Ovary (tissue), 3 donors: Measurements from ENCODE around the gene GLUD1.
"Not testable (repeated sequence)": the region's sequence is repeated elsewhere in the genome, so short reads cannot be mapped to it uniquely, and the experiment has no call there.

ENCODE experiments used
- CTCF ChIP-seq, 3 donors: fragments of 450-650 bp in 2 of 3; fragments of 200-600 bp in 1 of 3; IDR thresholded peaks; one replicate each; pipeline versions ENCODE4 v1.5.1 to v1.8.0; 2016 to 2022; ENCODE audit warnings: antibody characterized with exemption in 3 of 3, mild to moderate bottlenecking in 1 of 3
- EP300 ChIP-seq: sonication (generic); formaldehyde crosslinking; IDR thresholded peaks from one replicate; pipeline ENCODE4 v1.6.1; 2017; ENCODE audit warnings: antibody characterized with exemption
- POLR2A ChIP-seq: fragments of 450-650 bp; IDR thresholded peaks from one replicate; pipeline ENCODE4 v1.6.1; 2017; ENCODE audit warnings: antibody characterized with exemption, mild to moderate bottlenecking, moderate library complexity
- donor health status: DM: no; HTN: no; CAD: no.

GRCh38 chr10:87014986-87015716 is 79.5 kb downstream of the GLUD1 start:
- TF ChIP-seq CTCF (IDR thresholded peaks at IDR 0.05); POLR2A; EP300: not testable (repeated sequence)
